ENCODE data around the gene PDZD2.

- TF ChIP-seq CTCF (IDR thresholded peaks at IDR 0.05) = no peak
- TF ChIP-seq POLR2A (IDR thresholded peaks at IDR 0.05) = no peak
Measured at GRCh38 chr5:32008746-32009145, 369.8 kb downstream of the PDZD2 start.

Data from testis (tissue), 2 donors.